A549 (cell line): ENCODE results near the gene NCAPD2. TPM values are rescaled to one million over a fixed set of nuclear protein-coding genes. Genes with fewer than 3 reads are reported as not detected.
A peak's percentile ranks its signal among the peaks of the same experiment; 100 is the strongest.

Experiments used
- BHLHE40 ChIP-seq: IDR thresholded peaks from 2 replicates; pipeline ENCODE4 v1.6.1; 2012; ENCODE audit warnings: low read depth, low read length, inconsistent platforms
- CBX2 ChIP-seq: fragments of 200-600 bp; sonication (generic); IDR thresholded peaks from 2 replicates; pipeline ENCODE4 v1.6.1; 2016; ENCODE audit warnings: low read depth, mild to moderate bottlenecking, borderline replicate concordance
- CBX8 ChIP-seq: fragments of 200-600 bp; sonication (generic); IDR thresholded peaks from 2 replicates; pipeline ENCODE4 v1.6.1; 2016
- E2F6 ChIP-seq: IDR thresholded peaks from 2 replicates; pipeline ENCODE4 v1.6.1; 2012; ENCODE audit warnings: low read depth, borderline replicate concordance
- EHMT2 ChIP-seq: fragments of 200-600 bp; sonication (generic); IDR thresholded peaks from 2 replicates; pipeline ENCODE4 v1.6.1; 2016; ENCODE audit warnings: antibody characterized with exemption, low read depth, mild to moderate bottlenecking, moderate library complexity
- EP300 ChIP-seq, 2 experiments: fragments of >200 bp; sonication (Bioruptor Twin); formaldehyde crosslinking; IDR thresholded peaks; 2 replicates in 1 of 2; 3 replicates in 1 of 2; pipeline ENCODE4 v1.6.1; 2016 to 2017
- ESRRA ChIP-seq: fragments of 150-350 bp; IDR thresholded peaks from 2 replicates; pipeline ENCODE4 v1.6.1; 2014; ENCODE audit warnings: mild to moderate bottlenecking, low read length, borderline replicate concordance
- HDAC2 ChIP-seq: fragments of 200-600 bp; sonication (generic); IDR thresholded peaks from 2 replicates; pipeline ENCODE4 v1.6.1; 2016
- HES2 ChIP-seq: fragments of >200 bp; sonication (Bioruptor Twin); formaldehyde crosslinking; IDR thresholded peaks from 2 replicates; pipeline ENCODE4 v1.6.1; 2016
- HEYL ChIP-seq: fragments of 250-450 bp; sonication (Bioruptor Pico); IDR thresholded peaks from 2 replicates; pipeline ENCODE4 v1.8.0; 2021; ENCODE audit warnings: mild to moderate bottlenecking, moderate library complexity
- HMGXB4 ChIP-seq: fragments of 250-450 bp; sonication (Bioruptor Pico); IDR thresholded peaks from 2 replicates; pipeline ENCODE4 v1.5.0; 2021; ENCODE audit warnings: mild to moderate bottlenecking, moderate library complexity, borderline replicate concordance
- HOXA7 ChIP-seq: fragments of 250-450 bp; sonication (Bioruptor Pico); IDR thresholded peaks from 2 replicates; pipeline ENCODE4 v1.5.0; 2020; ENCODE audit warnings: mild to moderate bottlenecking, moderate library complexity
- HOXB13 ChIP-seq: fragments of 250-450 bp; sonication (Bioruptor Pico); IDR thresholded peaks from 2 replicates; pipeline ENCODE4 v1.5.0; 2020; ENCODE audit warnings: low read depth, mild to moderate bottlenecking, moderate library complexity
- HOXB5 ChIP-seq: fragments of 250-450 bp; sonication (Bioruptor Pico); IDR thresholded peaks from 2 replicates; pipeline ENCODE4 v1.5.0; 2020; ENCODE audit warnings: mild to moderate bottlenecking, moderate library complexity
- JUNB ChIP-seq: fragments of >200 bp; sonication (Bioruptor Twin); formaldehyde crosslinking; IDR thresholded peaks from 2 replicates; pipeline ENCODE4 v1.6.1; 2016
- NFE2L2 ChIP-seq: fragments of 150-350 bp; conservative IDR thresholded peaks from 2 replicates; pipeline ENCODE4 v1.6.1; 2014; ENCODE audit warnings: low read length
- PBX3 ChIP-seq: IDR thresholded peaks from 2 replicates; pipeline ENCODE4 v1.6.1; 2012
- PHF8 ChIP-seq: fragments of 200-600 bp; sonication (generic); IDR thresholded peaks from 2 replicates; pipeline ENCODE4 v1.6.1; 2016; ENCODE audit warnings: low read depth, mild to moderate bottlenecking, antibody characterized with exemption, moderate library complexity, borderline replicate concordance
- POLR2A ChIP-seq: IDR thresholded peaks from 2 replicates; pipeline ENCODE4 v1.6.1; 2012; ENCODE audit warnings: mild to moderate bottlenecking, low read length
- RAD21 ChIP-seq, 2 experiments: fragments of >200 bp in 1 of 2; sonication (Bioruptor Twin) in 1 of 2; formaldehyde crosslinking in 1 of 2; IDR thresholded peaks in 1 of 2; conservative IDR thresholded peaks in 1 of 2; 2 replicates in 1 of 2; 3 replicates in 1 of 2; pipeline ENCODE4 v1.6.1; 2012 to 2018; ENCODE audit warnings: inconsistent platforms in 1 of 2
- RARB ChIP-seq: fragments of 250-450 bp; sonication (Bioruptor Pico); IDR thresholded peaks from 2 replicates; pipeline ENCODE4 v1.8.0; 2021; ENCODE audit warnings: mild to moderate bottlenecking, moderate library complexity
- RCOR1 ChIP-seq: fragments of 150-350 bp; IDR thresholded peaks from 2 replicates; pipeline ENCODE4 v1.6.1; 2014; ENCODE audit warnings: antibody characterized with exemption, low read length, low read depth
- REST ChIP-seq: fragments of 200-600 bp; sonication (generic); IDR thresholded peaks from 2 replicates; pipeline ENCODE4 v1.6.1; 2016; ENCODE audit warnings: antibody characterized with exemption, mild to moderate bottlenecking, moderate library complexity
- RFX5 ChIP-seq: fragments of 450-650 bp; IDR thresholded peaks from 2 replicates; pipeline ENCODE4 v1.7.1; 2014; ENCODE audit warnings: antibody characterized with exemption, mild to moderate bottlenecking, moderate library complexity
- SREBF2 ChIP-seq: fragments of 450-650 bp; IDR thresholded peaks from 2 replicates; pipeline ENCODE4 v1.6.1; 2014; ENCODE audit warnings: mild to moderate bottlenecking, moderate library complexity
- ZNF302 ChIP-seq: fragments of 250-450 bp; sonication (Bioruptor Pico); IDR thresholded peaks from 2 replicates; pipeline ENCODE4 v1.9.0; 2021; ENCODE audit warnings: inconsistent platforms, mild to moderate bottlenecking, moderate library complexity
- polyA plus RNA-seq, 4 experiments: library from polyadenylated mRNA; depleted of rRNA in 3 of 4; stranded (reverse); fragments of >200 nt; fragmentation: RNase III in 1 of 4; extraction: RNeasy Plus Mini Kit Qiagen cat#74134 plus additional on column Dnase treatment in 1 of 4; gene quantifications; 2 replicates in 3 of 4; 3 replicates in 1 of 4; pipeline ENCODE4 v1.2.3, GENCODE V29; 2011 to 2017
- TF ChIP-seq, protein P1 (sequence below): fragments of 250-450 bp; sonication (Bioruptor Pico); IDR thresholded peaks from 2 replicates; pipeline ENCODE4 v1.5.0; 2020; ENCODE audit warnings: low read depth, mild to moderate bottlenecking, moderate library complexity

Gene NCAPD2
- polyA plus RNA-seq, 2 of the 4 experiments (the other 2 are of a cell fraction) = 82.0 to 130 TPM

- no peak for TF ChIP-seq HDAC2
- no peak for TF ChIP-seq EHMT2
- TF ChIP-seq HOXB5 (CRISPR knock-in tag) = no peak
- no peak for TF ChIP-seq PBX3
- no peak for TF ChIP-seq CBX2
- TF ChIP-seq HMGXB4 = no peak
- TF ChIP-seq HEYL (CRISPR knock-in tag) = no peak
- TF ChIP-seq JUNB = no peak
- TF ChIP-seq HOXA7 = no peak
- TF ChIP-seq E2F6 = no peak; the same call in 1 of the 2 replicates
- TF ChIP-seq, protein P1, sequence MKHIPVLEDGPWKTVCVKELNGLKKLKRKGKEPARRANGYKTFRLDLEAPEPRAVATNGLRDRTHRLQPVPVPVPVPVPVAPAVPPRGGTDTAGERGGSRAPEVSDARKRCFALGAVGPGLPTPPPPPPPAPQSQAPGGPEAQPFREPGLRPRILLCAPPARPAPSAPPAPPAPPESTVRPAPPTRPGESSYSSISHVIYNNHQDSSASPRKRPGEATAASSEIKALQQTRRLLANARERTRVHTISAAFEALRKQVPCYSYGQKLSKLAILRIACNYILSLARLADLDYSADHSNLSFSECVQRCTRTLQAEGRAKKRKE (CRISPR knock-in tag) = no peak
- TF ChIP-seq SREBF2 = no peak
- peak; percentile 62 for TF ChIP-seq RFX5
- TF ChIP-seq HOXB13 (CRISPR knock-in tag) = peak; percentile 72; the same call in 1 of the 2 replicates
- no peak for TF ChIP-seq HES2
- TF ChIP-seq REST = peak; percentile 36; the same call in 1 of the 2 replicates
- TF ChIP-seq EP300 (IDR thresholded peaks at IDR 0.05) = no peak
- no peak for TF ChIP-seq BHLHE40
- TF ChIP-seq ZNF302 = 0 out of 2 replicates have a peak, but pooled peaks have one; percentile 57
- no peak; the same call in 1 of the 2 replicates for TF ChIP-seq PHF8
- no peak for TF ChIP-seq RCOR1
- TF ChIP-seq NFE2L2 = no peak
- TF ChIP-seq RARB (CRISPR knock-in tag) = 0 out of 2 replicates have a peak, but pooled peaks have one; percentile 1
- peak; percentile 69 for TF ChIP-seq POLR2A
- TF ChIP-seq ESRRA = no peak
- no peak for TF ChIP-seq RAD21 (conservative IDR thresholded peaks at IDR 0.05 in 1 of 2, IDR thresholded peaks at IDR 0.05 in 1 of 2)
- no peak for TF ChIP-seq CBX8
- TF ChIP-seq, all 56 proteins: peak for 12
These were observed at the start of gene NCAPD2 (continued) for GRCh38 chr12:6493497-6494257.
